Lower leg skin (tissue), 3 donors: ENCODE data around the gene GAD2.

Experiments used
- CTCF ChIP-seq, 3 donors: fragments of 450-650 bp; IDR thresholded peaks; one replicate each; pipeline ENCODE4 v1.5.1; 2016; ENCODE audit warnings: antibody characterized with exemption in 3 of 3, mild to moderate bottlenecking in 3 of 3, moderate library complexity in 2 of 3
- POLR2A ChIP-seq, 2 donors: fragments of 450-650 bp; IDR thresholded peaks; one replicate each; pipeline ENCODE4 v1.6.1; 2016 to 2017; ENCODE audit warnings: antibody characterized with exemption in 2 of 2, mild to moderate bottlenecking in 1 of 2, moderate library complexity in 1 of 2

GRCh38 chr10:26197248-26197647 lies 19.3 kb upstream of the GAD2 start:
- no peak for TF ChIP-seq CTCF (IDR thresholded peaks at IDR 0.05)
- TF ChIP-seq POLR2A (IDR thresholded peaks at IDR 0.05), result no peak
